ENCODE data around the gene WDR33.

WDR33 gene

DNA sequence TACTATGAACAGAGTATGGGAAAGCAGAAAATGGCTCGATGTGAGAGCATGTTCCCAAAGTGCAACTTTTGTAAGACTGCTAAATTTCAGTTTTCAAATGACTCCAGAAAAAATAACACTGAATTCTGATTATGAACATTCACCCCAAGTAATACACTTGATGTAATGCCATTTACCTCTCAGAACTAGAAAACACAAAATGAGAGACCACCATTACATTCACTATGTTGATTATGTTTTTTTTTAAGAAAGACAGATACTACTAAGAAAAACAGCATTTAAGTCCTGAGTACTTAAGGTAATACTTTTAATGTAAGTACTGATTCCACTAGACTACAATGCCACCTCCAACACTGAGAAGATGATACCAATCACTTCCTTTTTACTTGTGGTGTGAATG lies 71.2 kb downstream of the WDR33 start:
- WGBS, 2 experiments (ENCODE audit: insufficient coverage in 2 of 2), result no CpG with 5 or more reads among the region's 1 CpG
- Histone ChIP-seq H3K36me3 (ENCODE audit: control insufficient read depth, insufficient read depth, low read length) (peaks cover 19% of the 10 kb centered on the region), H3K4me3 (ENCODE audit: extremely low read depth, insufficient read depth, low read length, poor library complexity, severe bottlenecking) (no peak overlapping the region), H3K9me3 (ENCODE audit: control insufficient read depth, low read length) (no peaks in the 10 kb centered on the region), H3K27ac (ENCODE audit: low read depth, low read length, severe bottlenecking) (no peak overlapping the region), H3K4me1 (ENCODE audit: control insufficient read depth, insufficient read depth, low read length, poor library complexity, severe bottlenecking) (no peaks in the 10 kb centered on the region)

DNA sequence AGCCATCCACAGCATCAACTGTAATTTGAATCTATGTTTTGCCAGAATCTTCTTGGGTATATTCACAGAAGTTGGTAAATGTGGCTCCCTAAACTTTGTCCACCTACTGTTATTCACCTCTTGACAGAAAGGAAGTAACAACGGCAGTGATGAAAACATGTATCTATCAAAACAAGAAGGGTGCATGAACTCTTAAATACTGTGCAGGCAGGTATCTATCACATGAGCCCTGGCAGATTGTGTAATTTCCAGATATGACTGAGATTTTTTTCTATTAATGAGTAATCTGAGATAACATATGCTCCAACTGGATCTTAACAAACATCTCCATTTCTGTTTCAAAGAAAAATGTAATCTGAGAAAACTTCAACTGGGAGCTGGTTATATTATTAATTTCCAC lies 73.1 kb downstream of the WDR33 start:
- no peaks in the 10 kb centered on the region for H3K9me3 ChIP-seq (ENCODE audit: control insufficient read depth, low read length)
- no peak overlapping the region for H3K4me3 ChIP-seq (ENCODE audit: extremely low read depth, insufficient read depth, low read length, poor library complexity, severe bottlenecking)
- WGBS, 2 experiments (ENCODE audit: insufficient coverage in 2 of 2), result 100% methylated on average over 1 of the region's 1 CpG; no CpG with 5 or more reads in 1 of the 2 experiments
- peaks cover 19% of the 10 kb centered on the region for H3K36me3 ChIP-seq (ENCODE audit: control insufficient read depth, insufficient read depth, low read length)
- H3K4me1 ChIP-seq (ENCODE audit: control insufficient read depth, insufficient read depth, low read length, poor library complexity, severe bottlenecking), result no peaks in the 10 kb centered on the region
- no peak overlapping the region for H3K27ac ChIP-seq (ENCODE audit: low read depth, low read length, severe bottlenecking)

DNA sequence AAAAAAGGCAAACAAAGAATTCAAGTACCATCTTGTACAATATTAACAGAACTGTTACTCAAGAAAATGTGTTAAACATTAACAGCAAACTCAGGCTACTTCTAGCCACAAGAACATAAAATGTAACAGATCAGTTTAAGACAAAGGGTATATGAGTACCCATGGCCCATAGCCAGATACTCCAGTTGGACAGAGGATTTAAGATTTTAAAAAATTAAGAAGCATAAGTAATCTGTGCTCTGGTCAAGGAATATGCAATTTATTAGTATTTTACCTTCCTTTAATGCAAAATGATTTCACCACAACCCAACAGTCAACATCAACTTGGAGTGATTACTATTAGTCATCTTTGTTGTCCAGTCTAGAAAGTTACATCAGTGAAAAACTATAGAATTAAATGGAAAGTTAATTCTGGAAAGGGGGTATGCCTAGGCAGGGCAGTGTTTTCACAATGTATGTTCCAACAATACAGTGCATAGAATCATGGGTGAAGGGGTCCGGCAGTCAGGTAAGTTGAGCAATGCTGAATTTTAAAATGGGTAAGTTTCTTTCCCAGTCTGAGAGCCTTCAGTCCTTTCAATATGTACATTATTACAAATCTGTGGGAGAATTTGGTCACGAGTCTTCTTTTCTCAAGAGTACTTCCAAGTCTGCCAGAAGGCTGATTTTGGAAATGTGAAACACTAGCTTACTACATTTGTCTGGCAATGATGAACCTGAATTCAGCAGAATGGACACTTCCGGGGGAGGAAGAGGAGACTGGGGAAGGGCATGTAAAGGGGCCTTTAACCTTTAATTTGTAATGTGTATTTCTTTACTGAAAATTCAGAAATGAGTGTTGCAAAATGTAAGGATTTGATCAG lies 75.2 kb downstream of the WDR33 start:
- 94 to 100% methylated on average over 2 of the region's 3 CpGs for WGBS, 2 experiments (ENCODE audit: insufficient coverage in 2 of 2)
- H3K27ac ChIP-seq (ENCODE audit: low read depth, low read length, severe bottlenecking), result no peak overlapping the region
- H3K4me3 ChIP-seq (ENCODE audit: extremely low read depth, insufficient read depth, low read length, poor library complexity, severe bottlenecking), result no peak overlapping the region
- peaks cover 24% of the 10 kb centered on the region for H3K36me3 ChIP-seq (ENCODE audit: control insufficient read depth, insufficient read depth, low read length)
- H3K4me1 ChIP-seq (ENCODE audit: control insufficient read depth, insufficient read depth, low read length, poor library complexity, severe bottlenecking), result no peaks in the 10 kb centered on the region
- H3K9me3 ChIP-seq (ENCODE audit: control insufficient read depth, low read length), result no peaks in the 10 kb centered on the region

DNA sequence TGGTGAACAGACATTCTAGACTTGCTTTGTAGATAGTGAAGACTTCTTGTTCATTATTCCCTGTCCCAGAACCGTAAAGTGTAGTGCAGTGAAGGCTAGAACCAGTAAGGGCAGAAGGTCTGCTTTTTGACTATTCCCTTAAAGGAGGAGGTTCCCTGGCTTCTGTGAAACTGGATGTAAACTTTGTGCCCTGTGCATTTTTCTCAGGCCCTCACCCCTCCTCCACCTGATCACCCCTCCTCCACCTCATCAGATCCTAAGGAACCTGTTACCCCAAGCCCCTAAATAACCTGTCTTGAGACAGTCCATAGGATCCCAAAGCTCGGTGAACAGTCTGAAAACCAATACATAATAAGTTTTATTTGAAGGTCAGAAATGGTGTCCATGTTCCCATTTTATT lies 75.9 kb downstream of the WDR33 start:
- 100% methylated on average over 2 of the region's 2 CpGs; no CpG with 5 or more reads in 1 of the 2 experiments for WGBS, 2 experiments (ENCODE audit: insufficient coverage in 2 of 2)
- H3K9me3 ChIP-seq (ENCODE audit: control insufficient read depth, low read length), result no peaks in the 10 kb centered on the region
- H3K27ac ChIP-seq (ENCODE audit: low read depth, low read length, severe bottlenecking), result no peak overlapping the region
- H3K4me1 ChIP-seq (ENCODE audit: control insufficient read depth, insufficient read depth, low read length, poor library complexity, severe bottlenecking), result no peaks in the 10 kb centered on the region
- peaks cover 24% of the 10 kb centered on the region for H3K36me3 ChIP-seq (ENCODE audit: control insufficient read depth, insufficient read depth, low read length)
- no peak overlapping the region for H3K4me3 ChIP-seq (ENCODE audit: extremely low read depth, insufficient read depth, low read length, poor library complexity, severe bottlenecking)

DNA sequence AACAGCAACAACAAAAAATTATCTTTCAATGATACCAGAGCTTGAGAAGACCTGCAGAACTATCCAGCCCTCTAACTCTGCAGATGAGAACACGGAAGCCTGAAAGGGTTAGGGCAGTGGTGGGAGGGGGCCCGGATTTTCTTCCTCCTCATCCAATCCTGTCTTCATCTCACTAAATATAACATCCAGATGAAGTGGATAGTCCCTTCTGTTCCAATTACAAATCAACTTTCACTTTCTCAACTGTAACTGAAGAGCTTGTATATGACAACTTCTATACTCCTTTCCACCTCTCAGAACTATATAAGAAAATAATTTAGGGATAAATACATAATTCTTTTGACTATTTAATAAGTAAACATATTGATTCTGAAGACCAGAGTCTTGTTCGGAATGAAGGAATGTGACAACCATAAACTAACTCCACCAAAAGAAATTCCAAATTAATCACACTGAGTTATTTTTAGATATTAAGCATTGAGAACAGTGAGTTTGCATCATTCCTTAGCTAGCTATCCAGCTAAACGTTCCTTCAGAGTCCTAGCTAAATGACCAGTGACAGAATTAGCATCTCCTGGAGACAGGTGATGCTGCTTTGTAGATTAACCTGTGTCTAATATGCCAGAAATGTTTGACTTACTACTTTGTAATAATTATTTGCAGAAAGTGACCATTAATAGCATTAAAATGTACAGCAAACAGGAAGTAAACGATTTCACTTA lies 77.0 kb downstream of the WDR33 start:
- 89% methylated on average over 3 of the region's 5 CpGs; no CpG with 5 or more reads in 1 of the 2 experiments for WGBS, 2 experiments (ENCODE audit: insufficient coverage in 2 of 2)
- Histone ChIP-seq H3K4me3 (ENCODE audit: extremely low read depth, insufficient read depth, low read length, poor library complexity, severe bottlenecking) (no peak overlapping the region), H3K27ac (ENCODE audit: low read depth, low read length, severe bottlenecking) (no peak overlapping the region), H3K36me3 (ENCODE audit: control insufficient read depth, insufficient read depth, low read length) (peaks cover 22% of the 10 kb centered on the region), H3K4me1 (ENCODE audit: control insufficient read depth, insufficient read depth, low read length, poor library complexity, severe bottlenecking) (no peaks in the 10 kb centered on the region), H3K9me3 (ENCODE audit: control insufficient read depth, low read length) (no peaks in the 10 kb centered on the region)

DNA sequence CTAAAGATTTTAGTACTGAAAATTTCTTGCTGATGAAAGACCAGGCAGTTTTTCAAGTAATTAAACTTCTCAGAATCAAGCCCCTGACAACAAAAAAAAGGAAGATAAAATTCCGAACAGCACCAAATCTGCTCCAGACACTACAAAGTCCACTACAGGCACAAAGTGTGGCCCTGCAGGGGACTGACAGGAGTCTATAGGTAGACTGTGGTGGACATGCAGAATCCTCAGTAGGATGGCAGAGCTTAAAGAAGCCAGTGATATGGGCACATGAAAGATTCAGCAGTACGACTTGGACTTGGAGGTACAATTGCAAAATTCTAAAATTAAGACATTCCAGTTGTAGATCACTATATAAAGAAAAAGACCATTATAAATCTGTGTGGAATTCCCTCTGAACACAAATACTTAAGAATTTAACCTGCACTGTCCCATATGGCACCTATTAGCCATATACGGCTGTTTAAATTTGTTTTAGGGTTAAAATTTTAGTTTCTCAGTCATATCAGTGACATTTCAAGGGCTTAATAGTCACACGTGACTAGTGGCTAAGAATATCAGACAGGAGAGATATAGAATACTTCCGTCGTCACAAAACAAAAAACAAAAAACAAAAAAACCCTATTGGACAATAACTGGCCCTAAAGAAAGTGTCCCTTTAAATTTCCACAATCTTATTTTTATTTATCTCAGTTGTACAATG lies 77.7 kb downstream of the WDR33 start:
- Histone ChIP-seq H3K27ac (ENCODE audit: low read depth, low read length, severe bottlenecking) (no peak overlapping the region), H3K9me3 (ENCODE audit: control insufficient read depth, low read length) (no peaks in the 10 kb centered on the region), H3K4me1 (ENCODE audit: control insufficient read depth, insufficient read depth, low read length, poor library complexity, severe bottlenecking) (no peaks in the 10 kb centered on the region), H3K36me3 (ENCODE audit: control insufficient read depth, insufficient read depth, low read length) (peaks cover 22% of the 10 kb centered on the region), H3K4me3 (ENCODE audit: extremely low read depth, insufficient read depth, low read length, poor library complexity, severe bottlenecking) (no peak overlapping the region)
- WGBS, 2 experiments (ENCODE audit: insufficient coverage in 2 of 2), result 93 to 100% methylated on average over 2 to 3 of the region's 6 CpGs

DNA sequence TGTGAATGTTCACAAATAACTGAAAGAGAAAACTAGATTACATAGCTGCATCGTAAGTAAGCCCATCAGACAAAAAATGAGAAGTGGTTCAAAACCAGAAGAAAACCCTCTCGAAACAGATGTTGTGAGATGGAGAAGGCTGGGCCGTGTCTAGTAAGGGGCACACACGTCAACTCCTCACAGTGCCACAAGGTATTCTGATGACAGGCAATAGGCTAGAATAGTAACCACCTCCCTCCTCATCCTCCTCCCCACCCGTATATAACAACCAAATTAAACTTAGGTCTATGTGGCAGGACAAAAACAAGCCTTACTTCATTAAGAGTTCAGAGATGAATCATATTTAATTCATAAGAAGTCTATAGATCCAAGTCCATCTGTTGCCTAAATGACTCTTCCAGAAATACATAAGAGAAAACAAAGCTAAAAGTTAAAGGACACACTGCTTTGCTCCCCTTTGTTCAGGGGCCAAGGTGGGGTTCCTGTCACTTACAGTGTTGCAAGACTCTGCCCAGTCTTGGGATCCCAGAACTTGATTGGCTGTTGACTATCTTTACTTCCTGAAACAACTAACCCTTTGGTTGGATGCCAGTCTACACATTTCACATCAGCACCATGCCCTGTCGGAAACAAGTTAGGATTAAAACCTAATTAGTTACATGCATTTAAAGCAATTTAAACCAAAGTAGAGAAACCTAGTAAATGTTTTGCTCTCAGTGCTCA lies 84.7 kb downstream of the WDR33 start:
- H3K9me3 ChIP-seq (ENCODE audit: control insufficient read depth, low read length), result no peaks in the 10 kb centered on the region

DNA sequence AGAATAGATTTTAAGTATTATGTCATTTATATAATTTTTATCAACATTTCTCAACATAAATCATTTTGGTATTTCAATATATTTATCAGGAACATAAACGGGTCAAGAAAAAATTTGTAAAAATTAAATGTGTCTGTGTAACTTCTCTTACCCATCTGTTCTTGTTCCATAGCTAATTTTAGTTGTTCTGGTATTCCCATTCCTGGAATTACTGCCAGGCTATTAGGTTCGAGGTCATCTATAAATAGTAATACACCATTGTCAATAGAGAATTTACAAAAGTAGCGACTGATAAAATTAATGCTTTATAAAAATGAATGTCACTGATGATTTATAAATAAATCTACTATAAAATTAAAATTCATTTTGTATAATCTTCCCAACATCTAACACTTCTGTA lies 88.2 kb downstream of the WDR33 start:
- H3K4me3 ChIP-seq (ENCODE audit: extremely low read depth, insufficient read depth, low read length, poor library complexity, severe bottlenecking), result no peak overlapping the region
- no CpG with 5 or more reads among the region's 3 CpGs for WGBS, 2 experiments (ENCODE audit: insufficient coverage in 2 of 2)
- H3K9me3 ChIP-seq (ENCODE audit: control insufficient read depth, low read length), result no peaks in the 10 kb centered on the region
- no peak overlapping the region for H3K27ac ChIP-seq (ENCODE audit: low read depth, low read length, severe bottlenecking)
- no peaks in the 10 kb centered on the region for H3K4me1 ChIP-seq (ENCODE audit: control insufficient read depth, insufficient read depth, low read length, poor library complexity, severe bottlenecking)
- H3K36me3 ChIP-seq (ENCODE audit: control insufficient read depth, insufficient read depth, low read length), result peaks cover 62% of the 10 kb centered on the region

More for the DNA sequence above, 84.7 kb downstream of the WDR33 start:
- H3K4me3 ChIP-seq (ENCODE audit: extremely low read depth, insufficient read depth, low read length, poor library complexity, severe bottlenecking), result no peak overlapping the region
- no peak overlapping the region for H3K27ac ChIP-seq (ENCODE audit: low read depth, low read length, severe bottlenecking)
- H3K36me3 ChIP-seq (ENCODE audit: control insufficient read depth, insufficient read depth, low read length), result peaks cover 35% of the 10 kb centered on the region
- H3K4me1 ChIP-seq (ENCODE audit: control insufficient read depth, insufficient read depth, low read length, poor library complexity, severe bottlenecking), result no peaks in the 10 kb centered on the region
- WGBS, 2 experiments (ENCODE audit: insufficient coverage in 2 of 2), result 89 to 100% methylated on average over 1 to 4 of the region's 6 CpGs

DNA sequence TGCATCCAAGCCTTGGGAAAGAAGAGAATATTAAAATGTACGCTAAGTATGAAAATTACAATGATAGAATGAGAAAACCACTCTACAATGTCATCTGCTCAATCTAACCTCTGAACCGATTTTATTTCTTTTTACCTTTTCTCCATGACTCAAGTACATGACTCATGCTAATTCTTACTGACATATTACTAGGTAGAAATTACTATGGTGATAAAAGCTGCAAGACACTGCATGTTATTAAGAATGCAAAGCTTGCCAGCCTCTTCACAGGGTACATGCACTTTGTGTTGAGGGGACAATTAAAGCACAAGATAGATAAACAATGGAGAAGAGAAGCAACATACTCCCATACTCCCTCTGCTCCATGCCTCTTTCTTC lies 89.0 kb downstream of the WDR33 start:
- H3K4me3 ChIP-seq (ENCODE audit: extremely low read depth, insufficient read depth, low read length, poor library complexity, severe bottlenecking), result no peak overlapping the region
- H3K9me3 ChIP-seq (ENCODE audit: control insufficient read depth, low read length), result no peaks in the 10 kb centered on the region
- WGBS, 2 experiments (ENCODE audit: insufficient coverage in 2 of 2), result no CpG with 5 or more reads among the region's 2 CpGs
- H3K27ac ChIP-seq (ENCODE audit: low read depth, low read length, severe bottlenecking), result no peak overlapping the region
- H3K4me1 ChIP-seq (ENCODE audit: control insufficient read depth, insufficient read depth, low read length, poor library complexity, severe bottlenecking), result no peaks in the 10 kb centered on the region
- peaks cover 62% of the 10 kb centered on the region for H3K36me3 ChIP-seq (ENCODE audit: control insufficient read depth, insufficient read depth, low read length)

DNA sequence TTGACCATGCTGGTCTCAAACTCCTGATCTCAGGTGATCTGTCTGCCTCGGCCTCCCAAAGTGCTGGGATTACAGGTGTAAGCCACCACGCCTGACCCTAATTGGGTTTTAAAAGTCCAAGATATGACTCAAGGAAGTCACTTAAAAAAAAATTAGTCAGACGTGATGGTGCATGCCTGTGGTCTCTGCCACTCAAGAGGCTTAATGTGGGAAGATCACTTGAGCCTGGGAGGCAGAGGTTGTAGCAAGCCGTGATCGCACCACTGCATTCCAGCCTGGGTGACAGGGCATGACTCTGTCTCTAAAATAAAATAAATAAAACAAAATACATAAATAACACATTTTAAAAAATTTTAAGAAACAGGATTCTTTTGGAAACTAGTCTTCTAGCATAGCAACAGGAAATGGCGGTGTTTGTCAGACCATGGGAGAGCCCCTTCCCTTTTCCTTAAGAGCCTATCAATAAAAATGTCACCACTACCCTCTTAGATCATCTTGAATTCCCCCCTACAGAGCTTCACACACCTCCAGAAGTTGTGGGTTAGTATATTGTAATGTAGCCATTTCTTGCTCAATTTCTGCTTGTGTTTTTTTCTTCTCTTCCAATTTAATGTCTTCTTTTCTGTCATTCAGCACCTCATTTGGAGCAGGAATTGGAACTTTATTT lies 89.5 kb downstream of the WDR33 start:
- 84 to 93% methylated on average over 3 to 4 of the region's 6 CpGs for WGBS, 2 experiments (ENCODE audit: insufficient coverage in 2 of 2)
- no peaks in the 10 kb centered on the region for H3K4me1 ChIP-seq (ENCODE audit: control insufficient read depth, insufficient read depth, low read length, poor library complexity, severe bottlenecking)
- H3K4me3 ChIP-seq (ENCODE audit: extremely low read depth, insufficient read depth, low read length, poor library complexity, severe bottlenecking), result no peak overlapping the region
- no peaks in the 10 kb centered on the region for H3K9me3 ChIP-seq (ENCODE audit: control insufficient read depth, low read length)
- H3K27ac ChIP-seq (ENCODE audit: low read depth, low read length, severe bottlenecking), result no peak overlapping the region
- H3K36me3 ChIP-seq (ENCODE audit: control insufficient read depth, insufficient read depth, low read length), result peaks cover 64% of the 10 kb centered on the region
